Activated naive CD8-positive, alpha-beta T cell treated with anti-CD3 and anti-CD28 coated beads, Interleukin-2, amount 10 ng/mL, durations not matched to agents 7 days and 5 days (primary cell): ENCODE measurements around the gene SBNO2. TPM values are rescaled to one million over a fixed set of nuclear protein-coding genes. Genes with fewer than 3 reads are reported as not detected.

Experiments
- ATAC-seq: fragments of 150-1000 bp; cut with Tn5 transposase; one replicate; pipeline ENCODE4 v1.10.0; 2021; ENCODE audit warnings: low read depth, moderate library complexity
- POLR2A ChIA-PET: fragments of 350-600 bp; sonication (Branson Sonifier 250); formaldehyde crosslinking; loops from one replicate; lab custom pipeline; 2021; ENCODE audit warnings: antibody characterized with exemption; lab: Charles Lee
- DNase-seq: peaks from one replicate; pipeline ENCODE4 v3.0.0; 2021
- H3K27ac Mint-ChIP-seq: one replicate; pipeline ENCODE4 v1.8.0; 2022; ENCODE audit warnings: mild to moderate bottlenecking, mixed read lengths
- H3K27me3 Mint-ChIP-seq: one replicate; pipeline ENCODE4 v1.8.0; 2022; ENCODE audit warnings: mild to moderate bottlenecking, moderate library complexity, mixed read lengths
- H3K36me3 Mint-ChIP-seq: one replicate; pipeline ENCODE4 v1.8.0; 2021; ENCODE audit warnings: mild to moderate bottlenecking, mixed read lengths
- H3K4me1 Mint-ChIP-seq: one replicate; pipeline ENCODE4 v1.8.0; 2021; ENCODE audit warnings: mixed read lengths
- H3K4me3 Mint-ChIP-seq: one replicate; pipeline ENCODE4 v1.8.0; 2022; ENCODE audit warnings: mild to moderate bottlenecking, moderate library complexity, mixed read lengths
- H3K9me3 Mint-ChIP-seq: one replicate; pipeline ENCODE4 v1.8.0; 2021; ENCODE audit warnings: mixed read lengths
- total RNA-seq, 2 experiments: library from RNA; stranded (reverse); gene quantifications; one replicate each; pipeline ENCODE4 v1.2.3, GENCODE V29; 2021

SBNO2 gene
- total RNA-seq, 2 experiments from 2014 or later, result 77.7 to 90.6 TPM

- Mint-ChIP-seq H3K27ac (peak overlapping the region; percentile 86), H3K27me3 (no peaks in the 10 kb centered on the region), H3K36me3 (peaks cover 24% of the 10 kb centered on the region), H3K9me3 (no peaks in the 10 kb centered on the region), H3K4me1 (peaks cover 36% of the 10 kb centered on the region), H3K4me3 (no peak overlapping the region)
- POLR2A ChIA-PET, result interaction anchor here (0.6 to 17.6 kb wide), 13 partner anchors 8 to 163 kb away, joined by 3 to 644 read pairs (median 5); partner anchors contain the start of genes ABCA7, ARHGAP45, CNN2 and RNU6-2
- ATAC-seq (no peak), DNase-seq (no peak)
Observed at GRCh38 chr19:1085676-1086442, 88.2 kb downstream of the SBNO2 start.

- no peak for ATAC-seq
- Mint-ChIP-seq H3K4me3 (peak overlapping the region; percentile 50), H3K27me3 (no peaks in the 10 kb centered on the region), H3K36me3 (peaks cover 24% of the 10 kb centered on the region), H3K9me3 (no peaks in the 10 kb centered on the region), H3K27ac (peak overlapping the region; percentile 86), H3K4me1 (peaks cover 32% of the 10 kb centered on the region)
- POLR2A ChIA-PET, result interaction anchor here (0.6 to 17.6 kb wide), 14 partner anchors 9 to 163 kb away, joined by 3 to 644 read pairs (median 5); partner anchors contain the start of genes ABCA7, ARHGAP45, CNN2 and RNU6-2
- no peak for DNase-seq
Observed at GRCh38 chr19:1085053-1085658, 88.9 kb downstream of the SBNO2 start.

DNA sequence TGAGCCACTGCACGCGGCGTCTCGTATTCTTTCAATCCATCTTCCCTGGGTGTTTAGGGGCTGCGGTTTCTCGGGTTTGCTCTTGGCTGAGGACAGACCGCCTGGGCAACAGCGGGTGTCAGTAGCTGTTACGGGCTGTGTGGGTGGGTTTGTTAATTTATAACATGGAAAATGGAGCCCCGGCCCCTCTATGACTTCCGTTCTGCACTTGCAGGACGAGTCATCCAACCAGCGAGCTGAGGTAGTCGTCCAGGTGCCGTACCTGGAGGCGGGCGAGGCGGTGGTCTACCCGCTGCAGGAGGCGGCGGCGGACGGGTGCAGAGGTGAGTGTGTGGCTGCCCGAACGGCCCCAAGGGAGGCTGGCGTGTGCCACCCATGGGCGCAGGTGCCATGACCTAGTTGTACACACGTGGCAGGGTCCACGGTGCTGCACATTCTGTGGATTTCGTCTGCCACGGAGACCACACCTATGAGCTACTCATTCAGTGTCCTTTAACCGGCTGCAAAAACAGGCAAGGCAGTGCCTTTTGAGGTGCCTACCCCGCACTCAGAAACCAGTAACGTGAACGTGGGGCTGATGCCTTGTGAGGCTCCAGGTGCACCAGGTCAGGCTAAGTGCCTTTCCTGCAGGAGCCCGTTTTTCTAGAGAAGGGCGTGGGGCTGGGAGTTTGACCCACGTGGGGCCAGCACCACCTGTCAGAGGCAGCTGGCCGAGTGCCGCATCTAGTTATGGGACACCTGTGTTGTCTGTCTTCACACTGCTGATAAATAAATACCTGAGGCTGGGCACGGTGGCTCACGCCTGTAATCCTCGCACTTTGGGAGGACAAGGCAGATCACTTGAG, 89.8 kb downstream of the SBNO2 start:
- H3K4me1 Mint-ChIP-seq, result peaks cover 31% of the 10 kb centered on the region
- no peak for ATAC-seq
- H3K4me3 Mint-ChIP-seq, result no peak overlapping the region
- no peaks in the 10 kb centered on the region for H3K27me3 Mint-ChIP-seq
- no peak for DNase-seq
- H3K36me3 Mint-ChIP-seq, result peaks cover 26% of the 10 kb centered on the region
- POLR2A ChIA-PET, result interaction anchor here (0.6 to 17.6 kb wide), 7 partner anchors 11 to 99 kb away, joined by 3 to 644 read pairs (median 5); partner anchors contain the start of genes ARHGAP45 and CNN2
- no peaks in the 10 kb centered on the region for H3K9me3 Mint-ChIP-seq
- H3K27ac Mint-ChIP-seq, result no peak overlapping the region

DNA sequence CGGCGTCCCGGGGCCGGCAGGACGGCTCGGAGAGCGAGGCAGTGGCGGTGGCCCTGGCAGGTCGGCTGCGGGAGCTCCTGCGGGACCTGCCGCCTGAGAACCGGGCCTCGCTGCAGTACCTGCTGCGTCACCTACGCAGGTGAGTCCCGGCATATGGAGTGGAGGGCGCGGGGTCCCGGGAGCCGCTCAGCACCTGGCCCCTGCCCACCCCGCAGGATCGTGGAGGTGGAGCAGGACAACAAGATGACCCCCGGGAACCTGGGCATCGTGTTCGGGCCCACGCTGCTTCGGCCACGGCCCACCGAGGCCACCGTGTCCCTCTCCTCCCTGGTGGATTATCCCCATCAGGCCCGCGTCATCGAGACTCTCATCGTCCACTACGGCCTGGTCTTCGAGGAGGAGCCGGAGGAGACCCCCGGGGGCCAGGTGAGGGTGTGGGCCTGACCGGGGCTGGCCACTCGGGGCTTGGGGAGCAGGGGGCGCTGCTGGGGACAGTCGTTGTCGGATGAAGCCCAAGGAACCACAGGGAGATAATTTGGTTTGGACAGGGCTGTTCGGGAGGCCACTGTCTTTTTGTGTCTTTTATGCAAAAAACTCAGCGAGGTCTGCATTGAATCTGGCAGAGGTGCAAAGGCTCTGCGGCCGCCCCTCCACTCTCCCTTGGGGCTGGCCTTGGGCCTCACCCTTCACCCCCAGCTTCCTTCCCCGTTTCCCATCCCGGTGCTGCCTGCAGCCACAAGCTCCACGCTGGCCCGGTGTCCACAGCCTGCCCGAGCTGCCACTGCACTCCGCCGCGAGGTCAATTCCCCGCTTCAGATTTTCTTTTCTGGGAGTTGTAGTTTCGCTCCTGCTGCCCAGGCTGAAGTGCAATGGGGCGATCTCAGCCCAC, 90.9 kb downstream of the SBNO2 start:
- H3K27me3 Mint-ChIP-seq, result no peaks in the 10 kb centered on the region
- peaks cover 31% of the 10 kb centered on the region for H3K36me3 Mint-ChIP-seq
- DNase-seq, result no peak
- POLR2A ChIA-PET, result interaction anchor here (1.0 to 19.6 kb wide), 7 partner anchors 0 to 55 kb away, joined by 3 to 644 read pairs (median 73); partner anchors contain the start of genes ARHGAP45 and CNN2
- ATAC-seq, result no peak
- H3K27ac Mint-ChIP-seq, result no peak overlapping the region
- H3K9me3 Mint-ChIP-seq, result no peaks in the 10 kb centered on the region
- H3K4me1 Mint-ChIP-seq, result peaks cover 28% of the 10 kb centered on the region
- no peak overlapping the region for H3K4me3 Mint-ChIP-seq

- POLR2A ChIA-PET, result interaction anchor here (0.9 to 19.6 kb wide), 10 partner anchors 1 to 186 kb away, joined by 3 to 644 read pairs (median 6); partner anchors contain the start of genes ABCA7, ARHGAP45, CIRBP and CNN2
- peak overlapping the region; percentile 45 for H3K4me3 Mint-ChIP-seq
- ATAC-seq (peak; percentile 60), DNase-seq (peak; percentile 89)
- peaks cover 21% of the 10 kb centered on the region for H3K4me1 Mint-ChIP-seq
- no peaks in the 10 kb centered on the region for H3K27me3 Mint-ChIP-seq
- H3K9me3 Mint-ChIP-seq, result no peaks in the 10 kb centered on the region
- peak overlapping the region; percentile 72 for H3K27ac Mint-ChIP-seq
- H3K36me3 Mint-ChIP-seq, result peaks cover 35% of the 10 kb centered on the region
Observed at GRCh38 chr19:1082165-1082927, 91.7 kb downstream of the SBNO2 start.

GRCh38 chr19:1081301-1082164, 92.5 kb downstream of the SBNO2 start:
- Mint-ChIP-seq H3K27ac (peak overlapping the region; percentile 74), H3K36me3 (peaks cover 40% of the 10 kb centered on the region), H3K9me3 (no peaks in the 10 kb centered on the region), H3K4me3 (peak overlapping the region; percentile 37), H3K4me1 (peaks cover 22% of the 10 kb centered on the region), H3K27me3 (no peaks in the 10 kb centered on the region)
- no peak for ATAC-seq
- POLR2A ChIA-PET, result interaction anchor here (0.8 to 19.6 kb wide), 13 partner anchors 2 to 187 kb away, joined by 3 to 644 read pairs (median 5); partner anchors contain the start of genes ABCA7, ARHGAP45, CIRBP and CNN2
- DNase-seq, result no peak

DNA sequence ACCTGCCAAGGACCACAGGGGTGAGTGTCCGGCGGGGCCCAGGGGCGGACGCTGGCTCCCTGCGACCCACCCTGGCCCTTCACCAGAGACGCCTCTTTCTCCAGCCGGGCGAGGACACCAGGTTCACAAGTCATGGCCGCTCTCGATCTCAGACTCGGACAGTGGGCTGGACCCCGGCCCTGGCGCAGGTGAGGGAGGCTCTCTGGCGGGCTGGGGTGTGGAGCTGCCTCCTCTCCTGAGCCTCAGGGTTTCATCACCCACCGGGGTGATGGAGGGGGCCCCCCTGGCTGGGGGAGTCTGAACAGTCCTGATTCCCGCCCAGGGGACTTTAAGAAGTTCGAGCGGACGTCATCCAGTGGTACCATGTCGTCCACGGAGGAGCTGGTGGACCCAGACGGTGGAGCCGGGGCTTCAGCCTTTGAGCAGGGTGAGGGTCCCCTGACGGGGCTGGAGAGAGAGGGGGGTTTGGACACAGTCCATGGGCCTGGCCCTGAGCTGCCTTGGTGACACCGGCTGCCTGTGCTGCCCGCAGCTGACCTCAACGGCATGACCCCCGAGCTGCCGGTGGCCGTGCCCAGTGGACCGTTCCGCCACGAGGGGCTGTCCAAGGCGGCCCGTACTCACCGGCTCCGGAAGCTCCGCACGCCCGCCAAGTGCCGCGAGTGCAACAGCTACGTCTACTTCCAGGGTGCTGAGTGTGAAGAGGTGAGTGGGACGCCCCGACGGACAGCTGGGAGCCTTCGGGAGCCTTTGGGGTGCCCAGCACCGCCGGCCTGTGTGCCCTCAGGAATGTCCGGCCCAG, 93.5 kb downstream of the SBNO2 start:
- no peaks in the 10 kb centered on the region for H3K27me3 Mint-ChIP-seq
- no peaks in the 10 kb centered on the region for H3K9me3 Mint-ChIP-seq
- peaks cover 27% of the 10 kb centered on the region for H3K4me1 Mint-ChIP-seq
- H3K27ac Mint-ChIP-seq, result peak overlapping the region; percentile 87
- ATAC-seq (no peak), DNase-seq (no peak)
- peaks cover 48% of the 10 kb centered on the region for H3K36me3 Mint-ChIP-seq
- POLR2A ChIA-PET, result interaction anchor here (0.7 to 19.6 kb wide), 8 partner anchors 3 to 61 kb away, joined by 4 to 644 read pairs (median 14); partner anchors contain the start of genes ABCA7, ARHGAP45, CNN2 and GPX4
- peak overlapping the region; percentile 44 for H3K4me3 Mint-ChIP-seq

DNA sequence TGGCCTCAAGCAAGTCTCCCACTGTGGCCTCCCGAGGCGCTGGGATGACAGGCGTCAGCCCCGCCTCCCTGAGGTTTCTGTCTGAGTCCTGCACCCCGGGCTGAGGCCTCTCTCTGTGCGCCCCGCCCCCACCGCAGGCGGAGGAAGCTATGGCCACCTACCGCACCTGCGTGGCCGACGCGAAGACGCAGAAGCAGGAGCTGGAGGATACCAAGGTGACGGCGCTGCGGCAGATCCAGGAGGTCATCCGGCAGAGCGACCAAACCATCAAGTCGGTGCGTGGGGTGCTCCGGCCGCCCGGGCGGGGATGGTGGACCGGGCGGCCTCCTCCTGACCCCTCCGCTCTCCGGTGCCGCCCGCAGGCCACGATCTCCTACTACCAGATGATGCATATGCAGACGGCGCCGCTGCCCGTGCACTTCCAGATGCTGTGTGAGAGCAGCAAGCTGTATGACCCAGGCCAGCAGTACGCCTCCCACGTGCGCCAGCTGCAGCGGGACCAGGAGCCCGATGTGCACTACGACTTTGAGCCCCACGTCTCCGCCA, 94.4 kb downstream of the SBNO2 start:
- H3K4me1 Mint-ChIP-seq, result peaks cover 23% of the 10 kb centered on the region
- peak; percentile 11 for ATAC-seq
- peaks cover 42% of the 10 kb centered on the region for H3K36me3 Mint-ChIP-seq

GRCh38 chr19:1076951-1077350, 97.1 kb downstream of the SBNO2 start:
- peak overlapping the region; percentile 87 for H3K27ac Mint-ChIP-seq
- H3K4me1 Mint-ChIP-seq, result peaks cover 34% of the 10 kb centered on the region
- no peaks in the 10 kb centered on the region for H3K27me3 Mint-ChIP-seq
- H3K4me3 Mint-ChIP-seq, result peak overlapping the region; percentile 87
- H3K36me3 Mint-ChIP-seq, result peaks cover 50% of the 10 kb centered on the region
- DNase-seq (peak; percentile 90), ATAC-seq (peak; percentile 78)
- no peaks in the 10 kb centered on the region for H3K9me3 Mint-ChIP-seq
- POLR2A ChIA-PET, result interaction anchor here (0.6 to 19.6 kb wide), 16 partner anchors 4 to 340 kb away, joined by 3 to 644 read pairs (median 8); partner anchors contain the start of genes ABCA7, ARHGAP45, CIRBP and CNN2

More for the DNA sequence above, 94.4 kb downstream of the SBNO2 start:
- H3K27ac Mint-ChIP-seq, result peak overlapping the region; percentile 87
- H3K9me3 Mint-ChIP-seq, result no peaks in the 10 kb centered on the region
- DNase-seq, result peak; percentile 87
- peak overlapping the region; percentile 87 for H3K4me3 Mint-ChIP-seq
- no peaks in the 10 kb centered on the region for H3K27me3 Mint-ChIP-seq
- POLR2A ChIA-PET, result interaction anchor here (0.7 to 19.6 kb wide), 15 partner anchors 3 to 970 kb away, joined by 3 to 644 read pairs (median 6); partner anchors contain the start of genes ABCA7, ARHGAP45, CIRBP and CNN2

- ATAC-seq (no peak), DNase-seq (no peak)
- H3K27me3 Mint-ChIP-seq, result no peaks in the 10 kb centered on the region
- H3K9me3 Mint-ChIP-seq, result no peaks in the 10 kb centered on the region
- POLR2A ChIA-PET, result interaction anchor here (1.2 to 19.6 kb wide), 10 partner anchors 3 to 193 kb away, joined by 4 to 644 read pairs (median 18); partner anchors contain the start of genes ABCA7, ARHGAP45, ATP5F1D and CIRBP
- H3K36me3 Mint-ChIP-seq, result peaks cover 50% of the 10 kb centered on the region
- H3K4me1 Mint-ChIP-seq, result peaks cover 37% of the 10 kb centered on the region
- peak overlapping the region; percentile 87 for H3K27ac Mint-ChIP-seq
- H3K4me3 Mint-ChIP-seq, result peak overlapping the region; percentile 72
Observed at GRCh38 chr19:1076046-1076386, 98.1 kb downstream of the SBNO2 start.
